Smooth muscle cell (in vitro differentiated cells): ENCODE results near the gene BRAF. TPM values are rescaled to one million over a fixed set of nuclear protein-coding genes. Genes with fewer than 3 reads are reported as not detected.

ENCODE experiments used
- DNase-seq: peaks from one replicate; lab custom pipeline; 2025; ENCODE audit not compliant: unreplicated experiment; lab: John Stamatoyannopoulos, UW
- H2AFZ ChIP-seq: fragments of 200-600 bp; sonication (generic); 2 replicates; pipeline ENCODE4 v1.6.0; 2016; ENCODE audit warnings: antibody characterized with exemption, low read depth, mild to moderate bottlenecking
- H3F3A ChIP-seq: fragments of 200-600 bp; sonication (generic); 2 replicates; pipeline ENCODE4 v1.6.0; 2017; ENCODE audit warnings: antibody characterized with exemption, low read depth
- H3K27ac ChIP-seq: fragments of 200-600 bp; sonication (generic); 2 replicates; pipeline ENCODE4 v1.5.1; 2016; ENCODE audit warnings: low read depth, mild to moderate bottlenecking
- H3K27me3 ChIP-seq: fragments of 200-600 bp; sonication (generic); 2 replicates; pipeline ENCODE4 v1.6.1; 2016; ENCODE audit warnings: low read depth, mild to moderate bottlenecking
- H3K36me3 ChIP-seq: fragments of 200-600 bp; sonication (generic); 2 replicates; pipeline ENCODE4 v1.5.1; 2016; ENCODE audit warnings: low read depth
- H3K4me1 ChIP-seq: fragments of 200-600 bp; sonication (generic); 2 replicates; pipeline ENCODE4 v1.5.1; 2016; ENCODE audit warnings: low read depth
- H3K4me2 ChIP-seq: fragments of 200-600 bp; sonication (generic); 2 replicates; pipeline ENCODE4 v1.6.0; 2016; ENCODE audit warnings: mild to moderate bottlenecking
- H3K4me3 ChIP-seq: fragments of 200-600 bp; sonication (generic); 2 replicates; pipeline ENCODE4 v1.5.1; 2016; ENCODE audit warnings: mild to moderate bottlenecking
- H3K79me2 ChIP-seq: fragments of 200-600 bp; sonication (generic); 2 replicates; pipeline ENCODE4 v1.6.0; 2016; ENCODE audit warnings: low read depth, mild to moderate bottlenecking
- H3K9ac ChIP-seq: fragments of 200-600 bp; sonication (generic); 2 replicates; pipeline ENCODE4 v1.6.0; 2016; ENCODE audit warnings: low read depth
- H3K9me3 ChIP-seq: fragments of 200-600 bp; sonication (generic); replicated peaks from 2 replicates; pipeline ENCODE4 v1.5.1; 2016; ENCODE audit warnings: low read depth
- H4K20me1 ChIP-seq: fragments of 200-600 bp; sonication (generic); 2 replicates; pipeline ENCODE4 v1.6.0; 2016; ENCODE audit warnings: low read depth
- CTCF ChIP-seq: fragments of 200-600 bp; sonication (generic); IDR thresholded peaks from 2 replicates; pipeline ENCODE4 v1.5.1; 2017; ENCODE audit warnings: borderline replicate concordance, mild to moderate bottlenecking, antibody characterized with exemption; ENCODE audit not compliant: insufficient read depth, poor library complexity, severe bottlenecking
- WGBS: methylation state at CpG from one replicate; pipeline ENCODE4 v1.1.7; 2016; ENCODE audit warnings: low lambda C conversion rate; 5-methylcytosine and 5-hydroxymethylcytosine counted together
- polyA plus RNA-seq: library from polyadenylated mRNA; unstranded; fragments of >200 nt; fragmentation: Nextera tagmentation; extraction: Ambion mirVana; gene quantifications from 2 replicates; pipeline ENCODE4 v1.2.1, GENCODE V29; 2016
- total RNA-seq: library from RNA; depleted of rRNA; stranded (reverse); fragments of >200 nt; gene quantifications from 2 replicates; pipeline ENCODE4 v1.2.3, GENCODE V29; 2014

BRAF gene
- total and polyA plus RNA-seq, 2 experiments from 2014 or later, result 6.5 to 28.9 TPM

- Histone ChIP-seq H3K79me2 (peaks cover 95% of the 10 kb centered on the region), H3F3A (no peaks in the 10 kb centered on the region), H3K9ac (no peak overlapping the region), H3K4me2 (no peak overlapping the region), H3K36me3 (no peaks in the 10 kb centered on the region), H3K4me3 (no peak overlapping the region), H3K27me3 (no peaks in the 10 kb centered on the region), H3K9me3 (no peaks in the 10 kb centered on the region), H3K27ac (no peak overlapping the region), H4K20me1 (peaks cover 96% of the 10 kb centered on the region), H3K4me1 (no peaks in the 10 kb centered on the region), H2AFZ (no peak overlapping the region)
- no peak for TF ChIP-seq CTCF
- DNase-seq, result no peak
- 98% methylated on average over 2 of the region's 2 CpGs for WGBS
Observed at GRCh38 chr7:140908361-140908760, 16.4 kb downstream of the BRAF start.

GRCh38 chr7:140903741-140904480 is 20.8 kb downstream of the BRAF start:
- peaks cover 14% of the 10 kb centered on the region for H3K4me1 ChIP-seq
- no peak for TF ChIP-seq CTCF
- no peak overlapping the region for H3K27ac ChIP-seq
- H4K20me1 ChIP-seq, result peaks cover 95% of the 10 kb centered on the region
- no peaks in the 10 kb centered on the region for H3K27me3 ChIP-seq
- no peak overlapping the region for H3K9ac ChIP-seq
- no peaks in the 10 kb centered on the region for H3F3A ChIP-seq
- WGBS, result 98% methylated on average over 4 of the region's 4 CpGs
- no peak for DNase-seq
- H3K36me3 ChIP-seq, result no peaks in the 10 kb centered on the region
- no peak overlapping the region for H2AFZ ChIP-seq
- H3K4me3 ChIP-seq, result no peak overlapping the region
- no peak overlapping the region for H3K4me2 ChIP-seq
- no peaks in the 10 kb centered on the region for H3K9me3 ChIP-seq
- H3K79me2 ChIP-seq, result peaks cover 93% of the 10 kb centered on the region

- Histone ChIP-seq H3K27ac (no peak overlapping the region), H3K27me3 (no peaks in the 10 kb centered on the region), H3K4me2 (no peak overlapping the region), H3K36me3 (no peaks in the 10 kb centered on the region), H4K20me1 (peaks cover 95% of the 10 kb centered on the region), H3K4me3 (no peak overlapping the region), H3K9ac (no peak overlapping the region), H2AFZ (no peak overlapping the region), H3K9me3 (no peaks in the 10 kb centered on the region), H3F3A (no peaks in the 10 kb centered on the region), H3K79me2 (peaks cover 91% of the 10 kb centered on the region), H3K4me1 (peaks cover 18% of the 10 kb centered on the region)
- no peak for TF ChIP-seq CTCF
- 92% methylated on average over 2 of the region's 2 CpGs for WGBS
- DNase-seq, result no peak
Observed at GRCh38 chr7:140902303-140902953, 22.3 kb downstream of the BRAF start.
